Esophagus mucosa (tissue), 1 donor: ENCODE data around the gene CCT6A. TPM values are rescaled to one million over a fixed set of nuclear protein-coding genes. Genes with fewer than 3 reads are reported as not detected.
"Not testable (repeated sequence)": the region's sequence is repeated elsewhere in the genome, so short reads cannot be mapped to it uniquely, and the experiment has no call there.

ENCODE experiments used
- ATAC-seq: fragments of 200-7000 bp; cut with Tn5 transposase; one replicate; pipeline ENCODE4 v1.9.1; 2020
- total RNA-seq: library from RNA; stranded (reverse); gene quantifications from one replicate; pipeline ENCODE4 v1.2.4, GENCODE V29; 2023
- donor health status: DM: yes; HTN: yes; CAD: no.

CCT6A gene
- total RNA-seq, 1 donor from 2014 or later = 81.3 TPM

- ATAC-seq = no peak
Observed at GRCh38 chr7:56053379-56053778, 1.8 kb downstream of the CCT6A start.

DNA sequence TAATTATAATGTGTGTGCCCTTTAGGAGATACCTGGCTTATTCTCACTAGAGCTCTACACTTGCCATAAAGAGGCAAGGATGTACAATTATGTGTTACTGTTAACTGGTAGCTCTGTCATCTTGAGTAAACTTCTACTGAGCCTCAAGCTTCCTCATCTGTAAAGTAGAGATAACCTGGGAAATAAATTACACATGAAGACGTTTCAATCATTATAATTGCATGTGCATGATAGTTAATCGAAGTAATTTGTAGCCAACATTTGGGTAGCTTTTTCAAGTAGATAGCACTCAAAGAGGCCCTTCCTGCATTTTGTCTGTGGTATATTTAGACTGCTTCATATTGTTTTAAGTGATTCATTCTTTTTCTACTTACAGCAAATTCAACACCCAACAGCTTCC is 2.4 kb downstream of the CCT6A start:
- no peak for ATAC-seq

GRCh38 chr7:56062382-56062781 is 10.8 kb downstream of the CCT6A start:
- ATAC-seq = no peak

DNA sequence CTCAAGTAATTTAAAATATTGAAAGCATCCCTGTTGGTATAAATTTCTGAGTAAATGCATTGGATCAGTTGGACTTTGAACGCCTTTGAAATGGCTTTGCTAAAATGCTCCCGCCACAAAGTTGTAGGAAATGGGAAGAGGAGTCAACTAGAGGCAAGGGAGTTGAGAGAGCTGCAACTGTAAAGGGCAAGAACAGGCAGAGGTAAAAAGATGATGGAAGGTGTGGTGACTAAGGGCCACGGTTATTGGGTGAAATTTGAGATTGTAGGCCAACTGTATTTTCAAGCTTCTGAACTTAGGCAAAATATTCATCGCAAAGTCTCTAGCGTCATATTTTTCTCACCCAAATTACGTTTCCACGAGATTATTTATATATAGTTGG is 11.9 kb downstream of the CCT6A start:
- ATAC-seq = no peak

- peak; percentile 98 for ATAC-seq
Observed at GRCh38 chr7:56063882-56064625, 12.5 kb downstream of the CCT6A start, which contains the start of gene SUMF2. Gene SUMF2 (plus strand): TSS chr7:56064286. CDS start chr7:56064312, 26 bp downstream.

GRCh38 chr7:56066376-56066775 is 14.8 kb downstream of the CCT6A start:
- not testable (repeated sequence) for ATAC-seq

DNA sequence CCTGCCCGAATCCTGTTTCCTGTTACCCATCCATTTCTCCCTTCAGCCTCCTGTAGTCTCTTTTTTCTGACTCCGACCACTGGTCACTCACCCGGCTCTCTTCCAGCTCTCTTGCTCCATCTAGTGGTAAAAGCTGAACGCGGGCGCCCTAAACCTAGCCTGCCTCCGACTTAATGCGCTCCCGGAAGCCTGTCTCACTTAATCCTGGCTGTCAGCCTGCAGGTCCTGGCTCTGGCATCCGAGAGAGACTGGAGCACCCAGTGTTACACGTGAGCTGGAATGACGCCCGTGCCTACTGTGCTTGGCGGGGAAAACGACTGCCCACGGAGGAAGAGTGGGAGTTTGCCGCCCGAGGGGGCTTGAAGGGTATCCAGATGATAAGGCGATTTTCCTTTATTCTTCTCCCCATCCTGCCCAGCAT is 22.8 kb downstream of the CCT6A start:
- ATAC-seq = peak; percentile 92

GRCh38 chr7:56077681-56078080 is 26.1 kb downstream of the CCT6A start:
- no peak for ATAC-seq

- no peak for ATAC-seq
Observed at GRCh38 chr7:56078196-56078595, 26.6 kb downstream of the CCT6A start.

DNA sequence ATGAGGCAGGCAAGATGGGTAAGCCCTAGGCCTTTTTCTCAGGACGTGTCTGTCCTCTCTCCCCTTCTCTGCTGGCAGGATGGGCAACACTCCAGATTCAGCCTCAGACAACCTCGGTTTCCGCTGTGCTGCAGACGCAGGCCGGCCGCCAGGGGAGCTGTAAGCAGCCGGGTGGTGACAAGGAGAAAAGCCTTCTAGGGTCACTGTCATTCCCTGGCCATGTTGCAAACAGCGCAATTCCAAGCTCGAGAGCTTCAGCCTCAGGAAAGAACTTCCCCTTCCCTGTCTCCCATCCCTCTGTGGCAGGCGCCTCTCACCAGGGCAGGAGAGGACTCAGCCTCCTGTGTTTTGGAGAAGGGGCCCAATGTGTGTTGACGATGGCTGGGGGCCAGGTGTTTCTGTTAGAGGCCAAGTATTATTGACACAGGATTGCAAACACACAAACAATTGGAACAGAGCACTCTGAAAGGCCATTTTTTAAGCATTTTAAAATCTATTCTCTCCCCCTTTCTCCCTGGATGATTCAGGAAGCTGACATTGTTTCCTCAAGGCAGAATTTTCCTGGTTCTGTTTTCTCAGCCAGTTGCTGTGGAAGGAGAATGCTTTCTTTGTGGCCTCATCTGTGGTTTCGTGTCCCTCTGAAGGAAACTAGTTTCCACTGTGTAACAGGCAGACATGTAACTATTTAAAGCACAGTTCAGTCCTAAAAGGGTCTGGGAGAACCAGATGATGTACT is 28.1 kb downstream of the CCT6A start:
- ATAC-seq = no peak

GRCh38 chr7:56080726-56081435 is 29.3 kb downstream of the CCT6A start:
- ATAC-seq = not testable (repeated sequence)

DNA sequence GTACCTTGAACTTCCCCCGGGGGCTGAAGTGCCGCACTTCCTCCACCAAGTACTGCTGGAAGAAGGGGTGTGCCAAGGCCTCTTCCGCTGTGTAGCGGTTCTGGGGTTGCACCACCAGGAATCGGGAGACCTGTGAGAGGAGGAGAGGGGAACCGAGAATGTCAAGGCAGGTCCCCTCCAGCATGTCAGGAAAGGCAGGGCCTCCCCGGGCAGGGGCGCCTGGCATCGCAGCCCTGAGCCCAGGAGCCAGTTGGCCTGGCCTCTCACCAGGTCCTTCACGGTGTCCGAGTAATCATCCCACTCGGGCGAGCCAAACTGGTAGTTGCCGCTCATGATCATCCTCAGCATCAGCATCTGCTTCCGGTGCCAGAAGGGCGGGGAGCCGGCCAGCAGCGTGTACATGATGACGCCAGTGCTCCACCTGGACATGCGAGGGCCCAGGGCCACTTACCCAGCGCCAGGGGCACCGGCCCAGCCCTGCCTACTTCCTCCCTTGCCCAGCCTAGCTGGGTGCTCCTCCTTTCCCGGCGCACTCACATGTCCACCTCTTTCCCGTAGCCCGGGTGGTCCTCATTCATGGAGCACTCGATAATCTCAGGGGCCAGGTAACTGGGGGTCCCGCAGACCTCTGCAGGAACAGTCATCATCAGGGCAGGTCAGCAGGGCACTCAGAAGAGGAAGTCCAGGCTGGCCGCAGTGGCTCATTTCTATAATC is 30.2 kb downstream of the CCT6A start:
- no peak for ATAC-seq

GRCh38 chr7:56083150-56083785 is 31.7 kb downstream of the CCT6A start:
- no peak for ATAC-seq

GRCh38 chr7:56086761-56087160 is 35.2 kb downstream of the CCT6A start:
- no peak for ATAC-seq

- no peak for ATAC-seq
Observed at GRCh38 chr7:56087445-56087844, 35.9 kb downstream of the CCT6A start.

DNA sequence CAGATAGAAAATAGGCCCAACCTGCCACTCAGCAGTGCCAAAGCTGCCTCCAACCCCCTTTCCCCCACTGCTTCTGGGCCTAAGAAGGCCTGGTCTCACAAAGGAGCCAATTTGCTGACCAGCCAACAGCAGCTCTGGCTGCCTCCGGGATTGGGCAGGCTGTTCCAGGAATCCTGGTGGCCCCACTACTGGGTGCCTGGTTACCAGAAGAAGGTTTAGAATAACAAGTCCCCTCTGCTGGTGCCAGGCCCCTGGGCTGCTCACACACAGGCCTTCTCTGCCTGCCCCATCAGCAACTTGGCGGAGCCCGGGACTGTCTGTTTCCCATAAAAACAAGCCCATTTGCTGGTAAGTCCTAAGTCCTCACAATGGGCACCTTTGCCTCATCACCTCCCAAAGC is 40.0 kb downstream of the CCT6A start:
- ATAC-seq = no peak

GRCh38 chr7:56092388-56092787 is 40.8 kb downstream of the CCT6A start:
- not testable (repeated sequence) for ATAC-seq

DNA sequence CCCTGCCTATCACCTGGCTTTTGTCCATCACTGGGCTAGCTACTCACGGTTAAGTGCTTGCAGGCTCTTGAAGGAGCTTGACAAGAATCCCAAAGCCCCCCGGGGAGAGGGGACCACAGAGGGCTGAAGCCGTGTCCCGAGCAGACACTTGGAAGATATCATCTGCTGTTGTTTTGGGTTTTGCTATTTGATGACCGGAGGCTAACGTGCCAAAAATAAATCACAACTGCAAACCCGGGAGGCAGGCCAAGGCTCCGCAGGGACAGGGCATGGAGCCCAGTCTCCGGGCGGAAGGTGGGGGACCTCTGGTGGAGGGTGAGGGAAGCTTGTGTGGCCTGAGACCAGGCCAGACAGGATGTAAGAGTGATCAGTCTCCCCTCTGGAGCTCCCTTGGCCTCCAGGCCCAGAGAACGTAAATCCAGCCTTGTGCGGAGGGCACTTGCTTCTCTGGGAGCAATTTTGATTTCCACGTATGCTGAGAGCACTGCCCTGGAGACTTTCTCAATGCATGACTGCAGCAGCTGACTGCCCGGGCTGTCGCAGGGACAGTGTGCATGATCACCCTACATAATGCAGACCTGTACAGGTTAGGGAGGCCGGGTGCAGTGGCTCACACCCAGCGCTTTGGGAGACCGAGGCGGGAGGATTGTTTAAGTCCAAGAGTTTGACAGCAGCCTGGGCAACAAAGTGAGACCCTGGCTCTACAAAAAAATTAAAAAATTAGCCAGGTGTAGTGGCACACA is 41.4 kb downstream of the CCT6A start, which contains the start of gene PHKG1:
Gene PHKG1, minus strand, starts transcription at position 164 of the 743 bp plus-strand sequence. CDS start 4,011 bp downstream, outside the sequence.
- ATAC-seq = peak; percentile 88

GRCh38 chr7:56097700-56098099 is 46.1 kb downstream of the CCT6A start:
- peak; percentile 29 for ATAC-seq

- ATAC-seq = not testable (repeated sequence)
Observed at GRCh38 chr7:56098187-56099008, 46.8 kb downstream of the CCT6A start.
